ENCODE data around the gene ARF3. TPM values are rescaled to one million over a fixed set of nuclear protein-coding genes. Genes with fewer than 3 reads are reported as not detected.

ARF3 gene
- polyA plus RNA-seq, 3 donors, result 56.5 to 88.5 (median 58.4) TPM

DNA sequence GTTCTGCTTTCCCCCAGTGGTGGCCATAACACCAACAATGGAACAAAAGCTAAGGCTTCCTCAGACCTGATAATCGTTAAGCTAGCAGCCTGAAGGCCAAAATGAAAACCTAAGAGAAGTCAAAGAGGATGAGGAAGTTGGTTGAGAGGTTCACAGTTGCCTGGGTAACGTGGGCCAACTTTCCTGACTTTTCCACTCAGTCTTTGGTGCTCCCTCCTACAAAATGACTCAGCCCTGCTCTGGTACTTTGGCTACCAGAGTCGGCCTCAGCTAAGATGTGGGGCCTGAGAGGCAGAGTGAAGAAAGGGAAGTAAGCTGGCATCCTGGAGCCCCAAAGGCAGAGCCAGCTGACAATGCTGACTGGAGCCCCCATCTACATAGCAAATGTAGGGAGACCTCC is 17.1 kb downstream of the ARF3 start:
- H3K27ac Mint-ChIP-seq, result peak overlapping the region; percentile 72 to 91 (median 86)
- no peak overlapping the region for H3K4me3 Mint-ChIP-seq
- Histone ChIP-seq H3K4me1 (ENCODE audit: control insufficient read depth in 1 of 2, insufficient read depth in 2 of 2, low read length in 2 of 2) (peaks cover 29 to 30% of the 10 kb centered on the region in 2 donors), H3K9me3 (replicated peaks in 1 of 2; ENCODE audit: control insufficient read depth in 1 of 2, insufficient read depth in 1 of 2, low read length in 2 of 2) (no peaks in the 10 kb centered on the region), H2AFZ (ENCODE audit: insufficient read depth, low read depth, low read length, poor library complexity, severe bottlenecking) (no peak overlapping the region), H3K36me3 (replicated peaks in 1 of 2; ENCODE audit: control insufficient read depth in 1 of 2, insufficient read depth in 2 of 2, low read length in 2 of 2) (peaks cover 43 to 84% of the 10 kb centered on the region in 2 donors), H3K4me3 (replicated peaks in 1 of 3; ENCODE audit: low read depth in 2 of 3, low read length in 3 of 3) (no peak overlapping the region), H3K79me2 (ENCODE audit: insufficient read depth, low read length) (peaks cover 29% of the 10 kb centered on the region), H3K4me2 (replicated peaks; ENCODE audit: extremely low read depth, low read length, poor library complexity, severe bottlenecking) (no peak overlapping the region), H4K20me1 (ENCODE audit: insufficient read depth, low read length) (peaks cover 97% of the 10 kb centered on the region), H3K27ac (ENCODE audit: low read depth in 1 of 2, low read length in 2 of 2) (peak overlapping the region; percentile 21 to 35), H3K9ac (ENCODE audit: insufficient read depth, low read length, poor library complexity, severe bottlenecking) (no peak overlapping the region), H3K27me3 (ENCODE audit: control insufficient read depth in 2 of 2, insufficient read depth in 2 of 2, low read length in 2 of 2) (no peaks in the 10 kb centered on the region)
- peaks cover 0 to 2% (median 0%) of the 10 kb centered on the region in 3 donors for H3K27me3 Mint-ChIP-seq (ENCODE audit: low read depth in 3 of 3)
- peaks cover 36% of the 10 kb centered on the region for H3K4me1 Mint-ChIP-seq
- no CpG with 5 or more reads among the region's 3 CpGs for WGBS (ENCODE audit: insufficient coverage)
- peak; percentile 77 to 92 (median 85) for DNase-seq
- intact Hi-C loops (cut with micrococcal nuclease), result no loop called here
- no peaks in the 10 kb centered on the region for H3K9me3 Mint-ChIP-seq
- H3K36me3 Mint-ChIP-seq, result peaks cover 71 to 88% of the 10 kb centered on the region in 2 donors
- TF ChIP-seq, protein P1, sequence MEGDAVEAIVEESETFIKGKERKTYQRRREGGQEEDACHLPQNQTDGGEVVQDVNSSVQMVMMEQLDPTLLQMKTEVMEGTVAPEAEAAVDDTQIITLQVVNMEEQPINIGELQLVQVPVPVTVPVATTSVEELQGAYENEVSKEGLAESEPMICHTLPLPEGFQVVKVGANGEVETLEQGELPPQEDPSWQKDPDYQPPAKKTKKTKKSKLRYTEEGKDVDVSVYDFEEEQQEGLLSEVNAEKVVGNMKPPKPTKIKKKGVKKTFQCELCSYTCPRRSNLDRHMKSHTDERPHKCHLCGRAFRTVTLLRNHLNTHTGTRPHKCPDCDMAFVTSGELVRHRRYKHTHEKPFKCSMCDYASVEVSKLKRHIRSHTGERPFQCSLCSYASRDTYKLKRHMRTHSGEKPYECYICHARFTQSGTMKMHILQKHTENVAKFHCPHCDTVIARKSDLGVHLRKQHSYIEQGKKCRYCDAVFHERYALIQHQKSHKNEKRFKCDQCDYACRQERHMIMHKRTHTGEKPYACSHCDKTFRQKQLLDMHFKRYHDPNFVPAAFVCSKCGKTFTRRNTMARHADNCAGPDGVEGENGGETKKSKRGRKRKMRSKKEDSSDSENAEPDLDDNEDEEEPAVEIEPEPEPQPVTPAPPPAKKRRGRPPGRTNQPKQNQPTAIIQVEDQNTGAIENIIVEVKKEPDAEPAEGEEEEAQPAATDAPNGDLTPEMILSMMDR (IDR thresholded peaks at IDR 0.05), result no peak

GRCh38 chr12:48938805-48939204 is 18.5 kb downstream of the ARF3 start:
- Histone ChIP-seq H3K4me3 (replicated peaks in 1 of 3; ENCODE audit: low read depth in 2 of 3, low read length in 3 of 3) (no peak overlapping the region), H4K20me1 (ENCODE audit: insufficient read depth, low read length) (peaks cover 95% of the 10 kb centered on the region), H3K36me3 (replicated peaks in 1 of 2; ENCODE audit: control insufficient read depth in 1 of 2, insufficient read depth in 2 of 2, low read length in 2 of 2) (peaks cover 44 to 91% of the 10 kb centered on the region in 2 donors), H3K79me2 (ENCODE audit: insufficient read depth, low read length) (peaks cover 17% of the 10 kb centered on the region), H3K9me3 (replicated peaks in 1 of 2; ENCODE audit: control insufficient read depth in 1 of 2, insufficient read depth in 1 of 2, low read length in 2 of 2) (no peaks in the 10 kb centered on the region), H3K27ac (ENCODE audit: low read depth in 1 of 2, low read length in 2 of 2) (peak overlapping the region in 1 of 2 donors; percentile 40), H3K9ac (ENCODE audit: insufficient read depth, low read length, poor library complexity, severe bottlenecking) (no peak overlapping the region), H2AFZ (ENCODE audit: insufficient read depth, low read depth, low read length, poor library complexity, severe bottlenecking) (no peak overlapping the region), H3K4me1 (ENCODE audit: control insufficient read depth in 1 of 2, insufficient read depth in 2 of 2, low read length in 2 of 2) (peaks cover 29 to 30% of the 10 kb centered on the region in 2 donors), H3K27me3 (ENCODE audit: control insufficient read depth in 2 of 2, insufficient read depth in 2 of 2, low read length in 2 of 2) (no peaks in the 10 kb centered on the region), H3K4me2 (replicated peaks; ENCODE audit: extremely low read depth, low read length, poor library complexity, severe bottlenecking) (no peak overlapping the region)
- H3K4me1 Mint-ChIP-seq, result peaks cover 34% of the 10 kb centered on the region
- no peak overlapping the region for H3K4me3 Mint-ChIP-seq
- WGBS (ENCODE audit: insufficient coverage), result 48% methylated on average over 7 of the region's 7 CpGs
- H3K27ac Mint-ChIP-seq, result peak overlapping the region; percentile 15 to 90 (median 70)
- DNase-seq, result peak in 2 of 3 donors; percentile 32 to 46
- TF ChIP-seq, protein P1 (IDR thresholded peaks at IDR 0.05), result no peak
- no peaks in the 10 kb centered on the region for H3K9me3 Mint-ChIP-seq
- peaks cover 78 to 93% of the 10 kb centered on the region in 2 donors for H3K36me3 Mint-ChIP-seq
- peaks cover 0 to 2% (median 0%) of the 10 kb centered on the region in 3 donors for H3K27me3 Mint-ChIP-seq (ENCODE audit: low read depth in 3 of 3)
- intact Hi-C loops (cut with micrococcal nuclease), result no loop called here
